Measurements from ENCODE around the gene KCNIP4. TPM values are rescaled to one million over a fixed set of nuclear protein-coding genes. Genes with fewer than 3 reads are reported as not detected.
A peak's percentile ranks its signal among the peaks of the same experiment; 100 is the strongest.

KCNIP4 gene
- polyA plus RNA-seq, 1 donor (not counting 4 experiments of a cell fraction or from before 2014, with no cell fraction given), result 0.07 TPM

- Histone ChIP-seq H4K20me1 (ENCODE audit: control insufficient read depth, extremely low read depth, insufficient read depth, low read length) (no peaks in the 10 kb centered on the region), H3K9me3 (ENCODE audit: control insufficient read depth, low read depth, low read length) (no peaks in the 10 kb centered on the region), H3K9me1 (ENCODE audit: control insufficient read depth, extremely low read depth, insufficient read depth, low read length) (no peaks in the 10 kb centered on the region), H3K9ac (ENCODE audit: control insufficient read depth, extremely low read depth, insufficient read depth, low read length) (no peak overlapping the region), H3K4me1 (ENCODE audit: control insufficient read depth, extremely low read depth, insufficient read depth, low read length) (peaks cover 3% of the 10 kb centered on the region), H3K4me2 (ENCODE audit: control insufficient read depth, extremely low read depth, insufficient read depth, low read depth, low read length) (no peak overlapping the region), H3K36me3 (ENCODE audit: control insufficient read depth in 2 of 2, extremely low read depth in 1 of 2, insufficient read depth in 2 of 2, low read length in 2 of 2) (no peaks in the 10 kb centered on the region), H3K4me3 (ENCODE audit: control insufficient read depth in 2 of 3, extremely low read depth in 1 of 3, insufficient read depth in 2 of 3, low read depth in 1 of 3, low read length in 3 of 3) (no peak overlapping the region), H3K79me2 (ENCODE audit: control insufficient read depth, insufficient read depth, low read length) (no peaks in the 10 kb centered on the region), H2AFZ (ENCODE audit: control insufficient read depth, low read length) (no peak overlapping the region), H3K27ac (ENCODE audit: control insufficient read depth, insufficient read depth, low read length) (no peak overlapping the region), H3K27me3 (ENCODE audit: control insufficient read depth, extremely low read depth, insufficient read depth, low read length) (peaks cover 19% of the 10 kb centered on the region)
- FAIRE-seq, result no peak
- dilution Hi-C loops (cut with MboI; ENCODE audit: extremely low pct_ligation_motif_present, low sequenced_read_pairs), result no loop called here
- no peak for TF ChIP-seq EZH2 (IDR thresholded peaks at IDR 0.05; ENCODE audit: low read length)
- TF ChIP-seq CTCF (optimal IDR thresholded peaks at IDR 0.05 in 1 of 3, IDR thresholded peaks at IDR 0.05 in 1 of 3, conservative IDR thresholded peaks at IDR 0.05 in 1 of 3; ENCODE audit: extremely low read depth in 1 of 3, insufficient read depth in 2 of 3, low read length in 3 of 3), result no peak
- no peak for DNase-seq (ENCODE audit: low read depth, low spot score)
These were observed 4.0 kb upstream of the KCNIP4 start for GRCh38 chr4:21952549-21952948.

GRCh38 chr4:21949073-21949457 lies 493 bp upstream of the KCNIP4 start:
- DNase-seq (ENCODE audit: low read depth, low spot score) (no peak), FAIRE-seq (no peak)
- no peaks in the 10 kb centered on the region for H3K9me3 ChIP-seq (ENCODE audit: control insufficient read depth, low read depth, low read length)
- no peaks in the 10 kb centered on the region for H3K36me3 ChIP-seq (ENCODE audit: control insufficient read depth in 2 of 2, extremely low read depth in 1 of 2, insufficient read depth in 2 of 2, low read length in 2 of 2)
- no peak overlapping the region for H3K4me3 ChIP-seq (ENCODE audit: control insufficient read depth in 2 of 3, extremely low read depth in 1 of 3, insufficient read depth in 2 of 3, low read depth in 1 of 3, low read length in 3 of 3)
- no peak for TF ChIP-seq EZH2 (IDR thresholded peaks at IDR 0.05; ENCODE audit: low read length)
- TF ChIP-seq CTCF (optimal IDR thresholded peaks at IDR 0.05 in 1 of 3, IDR thresholded peaks at IDR 0.05 in 1 of 3, conservative IDR thresholded peaks at IDR 0.05 in 1 of 3; ENCODE audit: extremely low read depth in 1 of 3, insufficient read depth in 2 of 3, low read length in 3 of 3), result no peak
- H3K27me3 ChIP-seq (ENCODE audit: control insufficient read depth, extremely low read depth, insufficient read depth, low read length), result peaks cover 27% of the 10 kb centered on the region
- H3K4me1 ChIP-seq (ENCODE audit: control insufficient read depth, extremely low read depth, insufficient read depth, low read length), result peaks cover 3% of the 10 kb centered on the region
- H2AFZ ChIP-seq (ENCODE audit: control insufficient read depth, low read length), result no peak overlapping the region
- H3K9me1 ChIP-seq (ENCODE audit: control insufficient read depth, extremely low read depth, insufficient read depth, low read length), result no peaks in the 10 kb centered on the region
- H3K4me2 ChIP-seq (ENCODE audit: control insufficient read depth, extremely low read depth, insufficient read depth, low read depth, low read length), result peak overlapping the region; percentile 35
- H4K20me1 ChIP-seq (ENCODE audit: control insufficient read depth, extremely low read depth, insufficient read depth, low read length), result no peaks in the 10 kb centered on the region
- H3K79me2 ChIP-seq (ENCODE audit: control insufficient read depth, insufficient read depth, low read length), result no peaks in the 10 kb centered on the region
- no peak overlapping the region for H3K27ac ChIP-seq (ENCODE audit: control insufficient read depth, insufficient read depth, low read length)
- H3K9ac ChIP-seq (ENCODE audit: control insufficient read depth, extremely low read depth, insufficient read depth, low read length), result no peak overlapping the region
- dilution Hi-C loops (cut with MboI; ENCODE audit: extremely low pct_ligation_motif_present, low sequenced_read_pairs), result no loop called here

All from keratinocyte (primary cell).